A549 (cell line): ENCODE measurements around the gene PRPSAP2. TPM values are rescaled to one million over a fixed set of nuclear protein-coding genes. Genes with fewer than 3 reads are reported as not detected.

Experiments used
- ATAC-seq, 2 experiments: fragments of 200-7000 bp in 1 of 2; fragments of >200 bp in 1 of 2; cut with Nextera tagmentation in 1 of 2; cut with Tn5 transposase in 1 of 2; 3 replicates each; pipeline versions ENCODE4 v1.8.0 to v1.9.1; 2018 to 2020; ENCODE audit warnings: mild to moderate bottlenecking in 1 of 2, moderate library complexity in 1 of 2
- CTCF ChIA-PET: fragments of 300-600 bp; sonication (Branson Sonifier 250); formaldehyde crosslinking; extraction: SDS; loops from one replicate; lab custom pipeline; 2021; ENCODE audit warnings: antibody characterized with exemption, inconsistent platforms; lab: Yijun Ruan, JAX
- POLR2A ChIA-PET: fragments of 350-600 bp; formaldehyde crosslinking; extraction: SDS; loops from one replicate; lab custom pipeline; 2021; ENCODE audit warnings: antibody characterized with exemption, inconsistent platforms; lab: Yijun Ruan, JAX
- DNase-seq, 2 experiments: peaks; one replicate each; pipeline versions ENCODE4 v3.0.0 to v3.0.0-alpha.2; 2011 to 2016; ENCODE audit warnings: low read depth in 1 of 2, low spot score in 1 of 2
- FAIRE-seq: peaks from 2 replicates; lab custom pipeline; 2011; peaks lifted over from hg19 to GRCh38; lab: Jason Lieb, UNC
- H3K27ac ChIP-seq, 2 experiments: fragments of >200 bp; sonication (Bioruptor Twin); formaldehyde crosslinking; 3 replicates each; pipeline ENCODE4 v1.5.1; 2016 to 2017
- H3K4me1 ChIP-seq: fragments of >200 bp; sonication (Bioruptor Twin); formaldehyde crosslinking; 3 replicates; pipeline ENCODE4 v1.6.1; 2016
- H3K4me2 ChIP-seq: fragments of >200 bp; sonication (Bioruptor Twin); formaldehyde crosslinking; 3 replicates; pipeline ENCODE4 v1.6.1; 2016
- H3K4me3 ChIP-seq: fragments of >200 bp; sonication (Bioruptor Twin); formaldehyde crosslinking; 3 replicates; pipeline ENCODE4 v1.5.1; 2016
- H3K9me3 ChIP-seq: fragments of >200 bp; sonication (Bioruptor Twin); formaldehyde crosslinking; 3 replicates; pipeline ENCODE4 v1.6.1; 2016
- CBX8 ChIP-seq: fragments of 200-600 bp; sonication (generic); IDR thresholded peaks from 2 replicates; pipeline ENCODE4 v1.6.1; 2016
- CTCF ChIP-seq: fragments of >200 bp; sonication (Bioruptor Twin); formaldehyde crosslinking; IDR thresholded peaks from 3 replicates; pipeline ENCODE4 v1.5.1; 2016
- EHMT2 ChIP-seq: fragments of 200-600 bp; sonication (generic); IDR thresholded peaks from 2 replicates; pipeline ENCODE4 v1.6.1; 2016; ENCODE audit warnings: antibody characterized with exemption, low read depth, mild to moderate bottlenecking, moderate library complexity
- ELK1 ChIP-seq: fragments of 150-350 bp; IDR thresholded peaks from 2 replicates; pipeline ENCODE4 v1.6.1; 2014; ENCODE audit warnings: low read depth, mild to moderate bottlenecking, low read length
- FOXS1 ChIP-seq: fragments of 250-450 bp; sonication (Bioruptor Pico); IDR thresholded peaks from 2 replicates; pipeline ENCODE4 v1.5.0; 2020; ENCODE audit warnings: mild to moderate bottlenecking, moderate library complexity
- HOXB13 ChIP-seq: fragments of 250-450 bp; sonication (Bioruptor Pico); IDR thresholded peaks from 2 replicates; pipeline ENCODE4 v1.5.0; 2020; ENCODE audit warnings: low read depth, mild to moderate bottlenecking, moderate library complexity
- JUNB ChIP-seq: fragments of >200 bp; sonication (Bioruptor Twin); formaldehyde crosslinking; IDR thresholded peaks from 2 replicates; pipeline ENCODE4 v1.6.1; 2016
- MAX ChIP-seq: IDR thresholded peaks from 2 replicates; pipeline ENCODE4 v1.6.1; 2012
- NR3C1 ChIP-seq: fragments of >200 bp; sonication (Bioruptor Twin); formaldehyde crosslinking; IDR thresholded peaks from 3 replicates; pipeline ENCODE4 v1.6.1; 2017
- PHF8 ChIP-seq: fragments of 200-600 bp; sonication (generic); IDR thresholded peaks from 2 replicates; pipeline ENCODE4 v1.6.1; 2016; ENCODE audit warnings: low read depth, mild to moderate bottlenecking, antibody characterized with exemption, moderate library complexity, borderline replicate concordance
- REST ChIP-seq: fragments of 200-600 bp; sonication (generic); IDR thresholded peaks from 2 replicates; pipeline ENCODE4 v1.6.1; 2016; ENCODE audit warnings: antibody characterized with exemption, mild to moderate bottlenecking, moderate library complexity
- SREBF2 ChIP-seq: fragments of 450-650 bp; IDR thresholded peaks from 2 replicates; pipeline ENCODE4 v1.6.1; 2014; ENCODE audit warnings: mild to moderate bottlenecking, moderate library complexity
- TFCP2L1 ChIP-seq: fragments of 250-450 bp; sonication (Bioruptor Pico); IDR thresholded peaks from 2 replicates; pipeline ENCODE4 v1.5.0; 2021; ENCODE audit warnings: mild to moderate bottlenecking
- USF2 ChIP-seq: fragments of 450-650 bp; IDR thresholded peaks from 2 replicates; pipeline ENCODE4 v1.6.1; 2014; ENCODE audit warnings: antibody characterized with exemption
- ZNF302 ChIP-seq: fragments of 250-450 bp; sonication (Bioruptor Pico); IDR thresholded peaks from 2 replicates; pipeline ENCODE4 v1.9.0; 2021; ENCODE audit warnings: inconsistent platforms, mild to moderate bottlenecking, moderate library complexity
- ZSCAN20 ChIP-seq: fragments of 250-450 bp; sonication (Bioruptor Pico); IDR thresholded peaks from 2 replicates; pipeline ENCODE4 v1.8.0; 2022; ENCODE audit warnings: mild to moderate bottlenecking, moderate library complexity
- WGBS: methylation state at CpG from one replicate; pipeline ENCODE4 v1.1.6; 2017; ENCODE audit errors: missing lambda C conversion rate; 5-methylcytosine and 5-hydroxymethylcytosine counted together
- polyA plus RNA-seq, 4 experiments: library from polyadenylated mRNA; depleted of rRNA in 3 of 4; stranded (reverse); fragments of >200 nt; fragmentation: RNase III in 1 of 4; extraction: RNeasy Plus Mini Kit Qiagen cat#74134 plus additional on column Dnase treatment in 1 of 4; gene quantifications; 2 replicates in 3 of 4; 3 replicates in 1 of 4; pipeline ENCODE4 v1.2.3, GENCODE V29; 2011 to 2017
- TF ChIP-seq, protein P1 (sequence below): fragments of >200 bp; sonication (Bioruptor Twin); formaldehyde crosslinking; IDR thresholded peaks from 3 replicates; pipeline ENCODE4 v1.6.1; 2016
- TF ChIP-seq, protein P2 (sequence below): IDR thresholded peaks from 2 replicates; pipeline ENCODE4 v1.6.1; 2012; ENCODE audit warnings: low read depth, borderline replicate concordance
- TF ChIP-seq, protein P3 (sequence below): IDR thresholded peaks from 2 replicates; pipeline ENCODE4 v1.6.1; 2012

Gene PRPSAP2
- polyA plus RNA-seq, 2 of the 4 experiments (the other 2 are of a cell fraction): 53.3 to 82.1 TPM

DNA sequence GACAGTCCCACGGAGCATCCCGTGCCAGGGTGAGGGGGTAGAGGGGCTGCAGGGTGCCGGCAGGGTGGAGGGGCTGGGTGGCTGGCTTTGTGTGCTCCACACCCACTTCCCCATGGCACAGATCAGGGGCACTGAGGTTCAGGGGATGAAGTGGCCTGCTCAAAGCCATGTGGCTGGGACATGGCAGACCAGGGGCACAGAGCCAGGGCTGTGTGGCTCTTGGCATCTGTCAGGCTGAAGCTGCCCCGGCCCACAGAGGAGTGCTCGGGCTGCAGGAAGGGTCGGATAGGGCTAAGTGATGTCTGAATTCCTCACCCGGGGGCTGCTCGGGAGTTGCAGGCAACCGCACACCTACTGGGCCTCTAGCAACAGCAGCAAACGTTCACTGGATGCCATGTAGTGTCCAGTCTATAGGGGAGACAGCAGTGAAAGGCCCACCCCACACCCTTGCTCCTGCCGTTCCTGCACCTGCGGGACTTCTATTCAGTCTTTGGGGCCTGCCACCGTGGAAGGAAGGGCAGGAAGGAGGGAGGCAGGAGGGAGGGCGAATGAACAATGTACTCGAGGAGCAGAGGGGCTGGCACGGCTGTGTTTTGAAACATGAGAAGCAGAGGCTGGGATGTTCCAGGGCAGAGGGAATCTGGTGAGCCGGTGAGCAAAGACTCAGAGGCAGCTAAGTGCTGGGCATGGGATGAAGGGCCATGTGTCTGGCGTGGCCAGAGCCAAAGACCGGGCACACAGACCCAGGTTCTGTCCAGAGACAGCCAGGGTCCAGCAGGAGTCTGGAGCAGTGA lies 109.1 kb downstream of the PRPSAP2 start:
- ATAC-seq (peak; percentile 1 to 4; a peak in 4 of 6 replicates), FAIRE-seq (no peak), DNase-seq (no peak)
- Histone ChIP-seq H3K4me2 (no peak overlapping the region), H3K4me1 (peaks cover 54% of the 10 kb centered on the region), H3K9me3 (no peaks in the 10 kb centered on the region), H3K4me3 (no peak overlapping the region), H3K27ac (peak overlapping the region in 1 of 2 experiments; percentile 73; a peak in 3 of 6 replicates)
- POLR2A ChIA-PET: no interaction called here
- 81% methylated on average over 19 of the region's 19 CpGs for WGBS
- CTCF ChIA-PET: interaction anchor here (0.6 to 1.1 kb wide), 2 partner anchors 12 to 54 kb away, joined by 3 to 4 read pairs; no protein-coding TSS in a partner anchor
- TF ChIP-seq JUNB: no peak
- TF ChIP-seq PHF8: no peak

DNA sequence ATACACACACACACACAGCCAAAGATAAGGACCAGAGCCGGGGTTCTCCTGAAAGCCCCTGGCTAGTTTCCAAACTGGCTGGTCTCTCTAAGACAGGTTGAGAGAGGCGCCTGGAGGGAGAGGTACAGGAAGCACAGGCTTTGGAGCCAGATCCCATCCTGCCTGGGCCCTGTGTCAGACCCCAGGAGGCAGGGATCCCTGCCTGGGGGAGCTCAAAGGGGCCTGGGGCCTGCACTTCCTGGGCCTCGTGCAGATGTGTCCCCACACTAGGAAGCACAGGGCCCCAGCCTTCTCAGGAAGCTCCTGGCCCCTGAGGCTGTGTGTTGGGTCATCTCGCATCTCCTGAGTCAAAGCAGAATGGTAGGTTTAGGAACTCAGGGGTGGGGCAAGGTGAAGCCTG lies 110.0 kb downstream of the PRPSAP2 start:
- POLR2A ChIA-PET: no interaction called here
- ATAC-seq: peak; percentile 5 to 8; a peak in 2 of 6 replicates
- DNase-seq: no peak
- no peak overlapping the region for H3K4me3 ChIP-seq
- FAIRE-seq: no peak
- TF ChIP-seq, protein P1, sequence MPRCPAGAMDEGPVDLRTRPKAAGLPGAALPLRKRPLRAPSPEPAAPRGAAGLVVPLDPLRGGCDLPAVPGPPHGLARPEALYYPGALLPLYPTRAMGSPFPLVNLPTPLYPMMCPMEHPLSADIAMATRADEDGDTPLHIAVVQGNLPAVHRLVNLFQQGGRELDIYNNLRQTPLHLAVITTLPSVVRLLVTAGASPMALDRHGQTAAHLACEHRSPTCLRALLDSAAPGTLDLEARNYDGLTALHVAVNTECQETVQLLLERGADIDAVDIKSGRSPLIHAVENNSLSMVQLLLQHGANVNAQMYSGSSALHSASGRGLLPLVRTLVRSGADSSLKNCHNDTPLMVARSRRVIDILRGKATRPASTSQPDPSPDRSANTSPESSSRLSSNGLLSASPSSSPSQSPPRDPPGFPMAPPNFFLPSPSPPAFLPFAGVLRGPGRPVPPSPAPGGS: no peak
- TF ChIP-seq PHF8 (no peak), NR3C1 (no peak), TFCP2L1 (CRISPR knock-in tag) (no peak), ELK1 (no peak), CTCF (no peak), SREBF2 (no peak), CBX8 (no peak), MAX (no peak), REST (no peak), USF2 (no peak), ZNF302 (CRISPR knock-in tag) (no peak), ZSCAN20 (no peak), EHMT2 (no peak), FOXS1 (CRISPR knock-in tag) (no peak), HOXB13 (CRISPR knock-in tag) (no peak)
- TF ChIP-seq, protein P2, sequence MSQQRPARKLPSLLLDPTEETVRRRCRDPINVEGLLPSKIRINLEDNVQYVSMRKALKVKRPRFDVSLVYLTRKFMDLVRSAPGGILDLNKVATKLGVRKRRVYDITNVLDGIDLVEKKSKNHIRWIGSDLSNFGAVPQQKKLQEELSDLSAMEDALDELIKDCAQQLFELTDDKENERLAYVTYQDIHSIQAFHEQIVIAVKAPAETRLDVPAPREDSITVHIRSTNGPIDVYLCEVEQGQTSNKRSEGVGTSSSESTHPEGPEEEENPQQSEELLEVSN: no peak
- TF ChIP-seq, protein P3, sequence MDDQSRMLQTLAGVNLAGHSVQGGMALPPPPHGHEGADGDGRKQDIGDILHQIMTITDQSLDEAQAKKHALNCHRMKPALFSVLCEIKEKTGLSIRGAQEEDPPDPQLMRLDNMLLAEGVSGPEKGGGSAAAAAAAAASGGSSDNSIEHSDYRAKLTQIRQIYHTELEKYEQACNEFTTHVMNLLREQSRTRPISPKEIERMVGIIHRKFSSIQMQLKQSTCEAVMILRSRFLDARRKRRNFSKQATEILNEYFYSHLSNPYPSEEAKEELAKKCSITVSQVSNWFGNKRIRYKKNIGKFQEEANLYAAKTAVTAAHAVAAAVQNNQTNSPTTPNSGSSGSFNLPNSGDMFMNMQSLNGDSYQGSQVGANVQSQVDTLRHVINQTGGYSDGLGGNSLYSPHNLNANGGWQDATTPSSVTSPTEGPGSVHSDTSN: no peak
- TF ChIP-seq, all 56 proteins: peak for 0
- WGBS: 52% methylated on average over 4 of the region's 4 CpGs
- peaks cover 45% of the 10 kb centered on the region for H3K4me1 ChIP-seq
- CTCF ChIA-PET: interaction anchor here (1.0 to 3.0 kb wide), 3 partner anchors 11 to 53 kb away, joined by 3 to 14 read pairs (median 3); no protein-coding TSS in a partner anchor
- H3K27ac ChIP-seq: peak overlapping the region; percentile 9 to 73; a peak in 4 of 6 replicates
- no peak overlapping the region for H3K4me2 ChIP-seq
- no peaks in the 10 kb centered on the region for H3K9me3 ChIP-seq
